ENCODE results near the gene ZBTB38.

- no peak for TF ChIP-seq CTCF (IDR thresholded peaks at IDR 0.05)
- no peak for TF ChIP-seq EZH2phosphoT487 (IDR thresholded peaks at IDR 0.05)
- no peak for TF ChIP-seq EZH2 (IDR thresholded peaks at IDR 0.05)
Measured at GRCh38 chr3:141334627-141335250, 33.6 kb upstream of the ZBTB38 start.
